K562 (cell line): ENCODE results near the gene PDHX.

Source experiments
- LCOR ChIP-seq: sonication (generic); formaldehyde crosslinking; IDR thresholded peaks from 2 replicates; pipeline ENCODE4 v1.8.0; 2022; ENCODE audit warnings: mild to moderate bottlenecking, missing genetic modification reagents
- ZNF217 ChIP-seq: sonication (generic); formaldehyde crosslinking; IDR thresholded peaks from 2 replicates; pipeline ENCODE4 v1.8.0; 2022; ENCODE audit warnings: mild to moderate bottlenecking, missing genetic modification reagents
- TF ChIP-seq, protein P1 (sequence below): sonication (generic); formaldehyde crosslinking; IDR thresholded peaks from 2 replicates; pipeline ENCODE4 v1.8.1; 2023; ENCODE audit warnings: mild to moderate bottlenecking, missing genetic modification reagents
- TF ChIP-seq, protein P2 (sequence below): sonication (generic); formaldehyde crosslinking; IDR thresholded peaks from 2 replicates; pipeline ENCODE4 v1.8.1; 2022; ENCODE audit warnings: missing genetic modification reagents
- TF ChIP-seq, protein P3 (sequence below), 3 experiments: IDR thresholded peaks in 2 of 3; conservative IDR thresholded peaks in 1 of 3; 2 replicates each; pipeline ENCODE4 v1.5.1; 2011 to 2012; ENCODE audit warnings: low read length in 3 of 3, mild to moderate bottlenecking in 3 of 3, control low read depth in 2 of 3, improper control_type of control experiment in 1 of 3, inconsistent platforms in 1 of 3, low read depth in 1 of 3, mixed read lengths in 1 of 3, moderate library complexity in 1 of 3; ENCODE audit not compliant: insufficient read depth in 2 of 3

DNA sequence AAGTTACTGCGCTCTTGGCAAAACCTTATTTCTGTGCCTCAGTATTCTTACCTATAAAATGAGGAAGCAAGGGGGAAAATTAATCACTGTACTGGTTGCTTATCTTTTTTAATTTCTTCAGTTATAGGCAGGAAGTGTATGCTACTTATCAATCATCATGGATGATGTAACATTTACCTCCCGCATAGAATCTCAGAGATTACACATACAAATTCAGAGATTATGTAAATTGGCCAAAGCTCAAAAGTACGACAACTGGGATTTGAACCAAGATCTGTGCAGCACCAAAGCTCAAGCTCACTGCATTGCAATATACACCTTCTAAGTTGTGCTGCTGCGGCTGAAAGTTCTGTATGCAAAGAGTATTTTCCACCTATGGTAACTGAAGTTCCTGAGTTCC is 83.0 kb downstream of the PDHX start:
- TF ChIP-seq, protein P1, sequence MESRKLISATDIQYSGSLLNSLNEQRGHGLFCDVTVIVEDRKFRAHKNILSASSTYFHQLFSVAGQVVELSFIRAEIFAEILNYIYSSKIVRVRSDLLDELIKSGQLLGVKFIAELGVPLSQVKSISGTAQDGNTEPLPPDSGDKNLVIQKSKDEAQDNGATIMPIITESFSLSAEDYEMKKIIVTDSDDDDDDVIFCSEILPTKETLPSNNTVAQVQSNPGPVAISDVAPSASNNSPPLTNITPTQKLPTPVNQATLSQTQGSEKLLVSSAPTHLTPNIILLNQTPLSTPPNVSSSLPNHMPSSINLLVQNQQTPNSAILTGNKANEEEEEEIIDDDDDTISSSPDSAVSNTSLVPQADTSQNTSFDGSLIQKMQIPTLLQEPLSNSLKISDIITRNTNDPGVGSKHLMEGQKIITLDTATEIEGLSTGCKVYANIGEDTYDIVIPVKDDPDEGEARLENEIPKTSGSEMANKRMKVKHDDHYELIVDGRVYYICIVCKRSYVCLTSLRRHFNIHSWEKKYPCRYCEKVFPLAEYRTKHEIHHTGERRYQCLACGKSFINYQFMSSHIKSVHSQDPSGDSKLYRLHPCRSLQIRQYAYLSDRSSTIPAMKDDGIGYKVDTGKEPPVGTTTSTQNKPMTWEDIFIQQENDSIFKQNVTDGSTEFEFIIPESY (CRISPR knock-in tag), result no peak
- TF ChIP-seq ZNF217 (CRISPR knock-in tag) (no peak), LCOR (CRISPR knock-in tag) (no peak)
- TF ChIP-seq, protein P2, sequence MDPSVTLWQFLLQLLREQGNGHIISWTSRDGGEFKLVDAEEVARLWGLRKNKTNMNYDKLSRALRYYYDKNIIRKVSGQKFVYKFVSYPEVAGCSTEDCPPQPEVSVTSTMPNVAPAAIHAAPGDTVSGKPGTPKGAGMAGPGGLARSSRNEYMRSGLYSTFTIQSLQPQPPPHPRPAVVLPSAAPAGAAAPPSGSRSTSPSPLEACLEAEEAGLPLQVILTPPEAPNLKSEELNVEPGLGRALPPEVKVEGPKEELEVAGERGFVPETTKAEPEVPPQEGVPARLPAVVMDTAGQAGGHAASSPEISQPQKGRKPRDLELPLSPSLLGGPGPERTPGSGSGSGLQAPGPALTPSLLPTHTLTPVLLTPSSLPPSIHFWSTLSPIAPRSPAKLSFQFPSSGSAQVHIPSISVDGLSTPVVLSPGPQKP (CRISPR knock-in tag), result no peak
- TF ChIP-seq, protein P3, sequence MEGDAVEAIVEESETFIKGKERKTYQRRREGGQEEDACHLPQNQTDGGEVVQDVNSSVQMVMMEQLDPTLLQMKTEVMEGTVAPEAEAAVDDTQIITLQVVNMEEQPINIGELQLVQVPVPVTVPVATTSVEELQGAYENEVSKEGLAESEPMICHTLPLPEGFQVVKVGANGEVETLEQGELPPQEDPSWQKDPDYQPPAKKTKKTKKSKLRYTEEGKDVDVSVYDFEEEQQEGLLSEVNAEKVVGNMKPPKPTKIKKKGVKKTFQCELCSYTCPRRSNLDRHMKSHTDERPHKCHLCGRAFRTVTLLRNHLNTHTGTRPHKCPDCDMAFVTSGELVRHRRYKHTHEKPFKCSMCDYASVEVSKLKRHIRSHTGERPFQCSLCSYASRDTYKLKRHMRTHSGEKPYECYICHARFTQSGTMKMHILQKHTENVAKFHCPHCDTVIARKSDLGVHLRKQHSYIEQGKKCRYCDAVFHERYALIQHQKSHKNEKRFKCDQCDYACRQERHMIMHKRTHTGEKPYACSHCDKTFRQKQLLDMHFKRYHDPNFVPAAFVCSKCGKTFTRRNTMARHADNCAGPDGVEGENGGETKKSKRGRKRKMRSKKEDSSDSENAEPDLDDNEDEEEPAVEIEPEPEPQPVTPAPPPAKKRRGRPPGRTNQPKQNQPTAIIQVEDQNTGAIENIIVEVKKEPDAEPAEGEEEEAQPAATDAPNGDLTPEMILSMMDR (IDR thresholded peaks at IDR 0.05 in 2 of 3, conservative IDR thresholded peaks at IDR 0.05 in 1 of 3; ENCODE audit: insufficient read depth in 2 of 3, low read depth in 1 of 3, low read length in 3 of 3), result no peak
